NK-92 (cell line): ENCODE results near the gene TNFSF8.

Experiments
- DNase-seq: peaks from one replicate; lab custom pipeline; 2025; ENCODE audit not compliant: unreplicated experiment; lab: John Stamatoyannopoulos, UW

TNFSF8 gene

GRCh38 chr9:114930056-114930812 lies at the start of gene TNFSF8:
Gene TNFSF8, minus strand, starts transcription at chr9:114930591. Its CDS starts 288 bp downstream, at chr9:114930303.
- no peak for DNase-seq

- DNase-seq: no peak
Observed at GRCh38 chr9:114973216-114973615, 42.8 kb upstream of the TNFSF8 start.

GRCh38 chr9:114972510-114973136 lies 42.2 kb upstream of the TNFSF8 start:
- no peak for DNase-seq

GRCh38 chr9:114969269-114969668 lies 38.9 kb upstream of the TNFSF8 start:
- no peak for DNase-seq

GRCh38 chr9:114968671-114969070 lies 38.3 kb upstream of the TNFSF8 start:
- DNase-seq: no peak

GRCh38 chr9:114965564-114965963 lies 35.2 kb upstream of the TNFSF8 start:
- no peak for DNase-seq

- no peak for DNase-seq
Observed at GRCh38 chr9:114962809-114963208, 32.4 kb upstream of the TNFSF8 start.

GRCh38 chr9:114960276-114960675 lies 29.9 kb upstream of the TNFSF8 start:
- no peak for DNase-seq

GRCh38 chr9:114958844-114959235 lies 28.4 kb upstream of the TNFSF8 start:
- DNase-seq: no peak

- DNase-seq: no peak
Observed at GRCh38 chr9:114958021-114958843, 27.8 kb upstream of the TNFSF8 start.

- DNase-seq: no peak
Observed at GRCh38 chr9:114957558-114957957, 27.2 kb upstream of the TNFSF8 start.

- DNase-seq: no peak
Observed at GRCh38 chr9:114954956-114955582, 24.7 kb upstream of the TNFSF8 start.

- DNase-seq: no peak
Observed at GRCh38 chr9:114953959-114954358, 23.6 kb upstream of the TNFSF8 start.

GRCh38 chr9:114953046-114953445 lies 22.7 kb upstream of the TNFSF8 start:
- DNase-seq: no peak

- no peak for DNase-seq
Observed at GRCh38 chr9:114950761-114951160, 20.4 kb upstream of the TNFSF8 start.

GRCh38 chr9:114947058-114947457 lies 16.7 kb upstream of the TNFSF8 start:
- DNase-seq: no peak

GRCh38 chr9:114945616-114946412 lies 15.4 kb upstream of the TNFSF8 start:
- DNase-seq: no peak

GRCh38 chr9:114941376-114941775 lies 11.0 kb upstream of the TNFSF8 start:
- DNase-seq: no peak

GRCh38 chr9:114938687-114939575 lies 8.5 kb upstream of the TNFSF8 start:
- no peak for DNase-seq

GRCh38 chr9:114937516-114937915 lies 7.1 kb upstream of the TNFSF8 start:
- no peak for DNase-seq
